Forelimb muscle (tissue), 1 donor: ENCODE results near the gene TNRC6C. TPM values are rescaled to one million over a fixed set of nuclear protein-coding genes. Genes with fewer than 3 reads are reported as not detected.
"Not testable (repeated sequence)": the region's sequence is repeated elsewhere in the genome, so short reads cannot be mapped to it uniquely, and the experiment has no call there.

ENCODE experiments used
- DNase-seq: peaks from one replicate; pipeline ENCODE4 v3.0.0-alpha.2; 2013; ENCODE audit warnings: low read depth
- polyA plus RNA-seq: library from polyadenylated mRNA; unstranded; fragments of 120-200 nt; gene quantifications from one replicate; pipeline ENCODE4 v1.2.1, GENCODE V29; 2013; ENCODE audit not compliant: insufficient read length

TNRC6C gene
- polyA plus RNA-seq, 1 donor = 9.6 TPM

DNA sequence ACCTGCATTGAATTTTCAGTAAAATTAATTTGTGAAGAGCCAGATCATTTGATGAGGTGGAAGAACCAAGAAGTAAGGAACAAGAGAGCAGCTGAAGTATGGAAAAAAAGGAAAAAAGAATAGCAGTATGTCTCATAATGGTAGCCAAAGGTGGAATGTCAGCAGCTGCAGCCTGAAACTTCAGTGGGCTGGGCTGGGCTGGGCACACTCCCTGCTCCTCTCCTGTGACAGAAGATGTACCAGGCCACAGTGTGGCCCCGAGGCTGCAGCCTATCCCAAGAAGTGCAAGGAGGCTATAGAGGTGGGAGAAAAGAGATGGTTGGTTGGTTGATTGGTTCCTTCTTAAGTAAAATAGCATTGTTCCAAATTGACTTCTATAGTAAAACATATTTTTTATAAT lies 84.5 kb downstream of the TNRC6C start:
- DNase-seq = no peak

DNA sequence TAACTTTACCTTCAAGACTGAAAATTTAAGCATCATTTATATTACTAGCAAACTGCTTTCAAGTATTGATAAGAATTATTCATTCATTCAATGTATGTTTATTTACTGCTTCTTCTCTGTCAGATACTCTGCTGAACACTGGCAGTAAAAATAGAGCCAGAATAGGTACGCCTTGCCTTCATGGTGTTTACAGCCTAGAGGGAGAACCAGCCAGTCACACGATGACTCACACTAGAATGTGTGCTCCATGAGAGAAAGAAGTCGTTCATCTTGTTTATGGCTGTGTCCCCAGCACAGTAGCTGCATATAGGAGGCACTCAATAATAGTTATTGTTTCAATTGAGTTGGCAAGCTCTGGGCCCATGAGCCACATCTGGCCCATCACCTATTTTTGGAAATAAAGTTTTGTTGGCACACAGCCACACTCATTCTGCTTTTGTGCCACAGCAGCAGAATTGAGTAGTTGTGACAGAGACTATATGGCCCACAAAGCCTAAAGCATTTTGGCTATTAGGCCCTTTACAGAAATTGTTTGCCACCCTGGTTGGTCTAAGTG lies 85.9 kb downstream of the TNRC6C start:
- no peak for DNase-seq

DNA sequence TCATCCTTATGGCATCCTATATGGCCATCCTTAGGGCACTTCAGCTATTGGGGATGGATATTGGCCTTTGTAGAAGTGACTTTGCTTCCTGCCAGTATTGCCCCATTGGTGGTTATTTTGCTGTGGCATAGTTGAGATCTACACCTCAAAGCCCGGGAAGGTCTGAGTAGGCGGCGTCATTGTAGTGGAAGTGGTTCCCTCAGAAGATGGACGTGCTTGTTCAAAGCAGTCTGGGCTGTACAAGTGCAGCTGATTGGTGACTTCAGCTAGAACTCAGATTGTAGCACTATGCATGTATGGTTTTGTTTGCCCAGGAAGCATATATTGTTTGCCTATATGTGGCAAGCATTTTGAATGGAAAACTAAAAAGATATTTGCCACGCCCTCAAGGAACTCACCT lies 86.8 kb downstream of the TNRC6C start:
- no peak for DNase-seq

DNA sequence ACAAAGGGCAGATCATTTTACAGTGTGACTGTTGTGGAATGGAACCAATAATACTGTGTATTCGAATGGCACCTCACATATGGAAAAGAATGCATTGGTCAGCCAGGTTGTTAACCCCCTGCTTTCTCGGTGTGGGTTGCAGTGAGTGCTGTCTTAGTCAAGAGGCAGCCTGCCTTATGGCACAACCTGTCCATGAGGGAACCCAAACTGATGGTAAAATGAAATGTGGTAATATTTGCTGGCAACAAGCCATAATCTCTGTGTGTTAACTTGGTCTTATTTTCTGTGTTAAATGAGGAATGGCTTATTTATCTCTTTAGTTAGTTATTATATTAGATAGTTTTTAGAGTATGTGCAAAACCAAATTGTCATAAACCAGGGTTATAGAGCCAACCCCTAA lies 88.4 kb downstream of the TNRC6C start:
- no peak for DNase-seq

GRCh38 chr17:78048346-78049292 lies 90.1 kb downstream of the TNRC6C start:
- no peak for DNase-seq

- no peak for DNase-seq
Observed at GRCh38 chr17:78049609-78050008, 91.1 kb downstream of the TNRC6C start.

- no peak for DNase-seq
Observed at GRCh38 chr17:78051186-78051972, 92.9 kb downstream of the TNRC6C start.

DNA sequence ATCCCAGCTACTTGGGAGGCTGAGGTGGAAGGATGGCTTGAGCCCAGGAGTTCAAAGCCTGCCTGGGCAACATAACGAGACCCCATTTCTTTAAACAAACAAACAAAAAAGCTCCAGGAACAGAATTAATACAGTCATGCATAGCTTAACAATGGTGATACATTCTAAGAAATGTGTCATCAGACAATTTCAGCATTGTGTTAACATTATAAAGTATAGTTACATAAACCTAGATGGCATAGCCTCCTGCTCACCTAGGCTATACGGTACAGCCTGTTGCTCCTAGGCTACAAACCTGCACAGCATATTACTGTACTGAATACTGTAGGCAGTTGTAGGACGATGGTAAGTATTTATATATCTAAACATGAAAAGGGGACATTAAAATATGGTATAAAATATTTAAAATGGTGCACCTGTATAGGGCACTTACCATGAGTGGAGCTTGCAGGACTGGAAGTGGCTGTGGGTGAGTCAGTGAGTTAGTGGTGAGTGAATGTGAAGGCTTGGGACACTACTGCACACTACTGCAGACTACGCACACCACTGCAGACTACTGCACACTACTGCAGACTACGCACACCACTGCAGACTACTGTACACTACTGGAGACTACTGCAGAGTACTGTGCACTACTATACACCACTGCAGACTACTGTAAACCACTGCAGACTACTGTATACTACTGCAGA lies 95.4 kb downstream of the TNRC6C start:
- DNase-seq = no peak

DNA sequence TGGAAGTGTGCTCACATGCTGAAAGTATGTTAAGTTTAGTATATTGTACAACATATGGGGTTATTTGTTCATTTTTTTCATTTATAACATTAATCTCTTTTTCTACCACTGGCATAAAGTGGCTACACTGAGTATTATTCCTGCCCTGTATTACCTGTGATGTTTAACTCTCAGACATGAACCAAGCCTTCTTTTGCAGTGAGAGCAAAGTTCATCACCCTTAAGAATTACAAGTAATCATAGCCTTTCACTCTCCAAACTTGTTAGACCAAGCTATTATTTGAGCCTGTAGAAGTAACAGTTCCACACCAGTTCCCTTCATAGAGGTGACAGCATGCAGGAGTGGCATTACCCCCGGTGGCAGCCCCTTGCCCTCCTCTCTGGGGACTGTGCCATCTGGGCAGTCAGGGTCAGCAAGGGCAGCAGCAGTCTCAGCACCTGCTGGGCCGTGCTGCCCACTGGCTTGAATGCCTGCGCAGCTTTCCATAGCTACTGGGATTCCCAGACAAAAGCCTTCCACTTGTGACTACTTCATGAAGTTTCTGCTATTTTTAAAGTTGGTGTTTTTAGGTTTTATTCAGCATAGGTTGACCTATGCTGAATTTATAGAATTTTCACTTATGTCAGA lies 98.7 kb downstream of the TNRC6C start:
- no peak for DNase-seq

DNA sequence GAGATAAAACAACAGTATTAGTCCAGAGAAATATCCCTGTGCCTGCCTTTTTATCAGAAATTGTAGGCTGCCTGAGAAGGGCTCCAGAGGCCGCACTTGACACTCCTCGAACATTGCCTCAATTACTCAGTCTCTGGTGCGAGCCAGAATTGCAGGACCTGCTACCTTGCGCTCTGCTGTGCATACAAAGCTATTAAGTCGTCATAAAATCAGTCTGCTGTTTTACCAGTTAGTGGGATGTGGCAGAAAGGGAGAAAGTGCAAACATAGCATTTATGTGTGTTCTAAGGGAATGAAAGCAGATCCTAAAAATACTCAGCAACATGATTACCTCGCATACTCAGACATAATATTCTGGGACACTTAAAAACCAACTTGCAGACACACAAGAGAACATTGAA lies 99.5 kb downstream of the TNRC6C start:
- DNase-seq = no peak

DNA sequence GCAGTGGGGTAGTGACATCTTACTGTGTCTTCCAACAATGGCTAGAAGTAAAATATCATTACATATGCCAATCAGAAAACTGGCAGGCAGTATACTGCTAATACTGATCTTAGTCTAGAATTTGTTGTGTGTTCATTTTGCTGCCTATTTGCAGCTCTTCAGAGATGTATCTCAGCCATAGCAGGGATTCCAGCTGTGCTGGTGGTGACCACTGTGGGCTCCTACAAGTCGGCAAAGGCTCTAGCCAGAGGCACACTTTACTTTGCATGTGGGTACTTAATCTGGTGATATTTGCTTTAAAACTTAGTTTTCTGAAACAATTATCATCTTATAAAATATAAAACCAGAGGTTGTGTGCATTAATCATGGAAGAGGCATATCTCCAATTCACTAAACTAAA lies 100.1 kb downstream of the TNRC6C start:
- no peak for DNase-seq

DNA sequence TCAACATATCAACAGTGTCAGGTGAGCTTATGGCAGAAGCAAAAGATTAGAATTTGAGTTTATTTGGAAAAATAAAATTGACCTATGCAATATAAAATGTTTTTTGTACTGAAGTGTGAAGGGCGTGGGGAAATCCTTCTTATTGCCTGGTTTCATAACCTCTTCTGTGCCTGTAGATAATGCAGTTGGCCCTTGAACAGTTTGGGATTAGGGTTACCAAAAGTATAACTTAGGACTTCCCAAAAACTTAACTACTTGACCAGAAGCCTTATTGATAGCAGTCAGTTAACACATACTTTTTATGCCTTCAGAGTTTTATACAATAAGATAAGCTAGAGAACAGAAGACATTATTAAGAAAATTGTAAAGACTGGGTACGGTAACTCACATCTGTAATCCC lies 104.1 kb downstream of the TNRC6C start:
- DNase-seq = no peak

DNA sequence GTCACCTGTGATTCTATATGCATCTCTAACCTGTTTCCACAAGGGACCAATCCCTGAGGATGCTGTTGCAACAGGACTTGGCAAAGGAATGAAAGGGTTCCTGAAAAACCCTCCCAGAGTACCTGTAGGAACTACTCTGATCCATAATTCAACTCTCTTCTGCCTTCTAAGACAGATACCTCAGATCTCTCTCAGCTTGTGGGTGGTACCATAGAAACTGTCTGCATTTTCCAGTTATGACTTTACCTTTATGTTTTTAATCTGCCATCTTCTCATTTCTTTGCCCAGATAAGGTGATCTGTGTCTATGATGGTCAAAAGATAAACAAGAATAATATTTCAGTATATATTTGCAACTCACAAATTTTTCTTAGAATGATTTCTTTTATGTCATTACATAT lies 105.0 kb downstream of the TNRC6C start:
- DNase-seq = no peak

DNA sequence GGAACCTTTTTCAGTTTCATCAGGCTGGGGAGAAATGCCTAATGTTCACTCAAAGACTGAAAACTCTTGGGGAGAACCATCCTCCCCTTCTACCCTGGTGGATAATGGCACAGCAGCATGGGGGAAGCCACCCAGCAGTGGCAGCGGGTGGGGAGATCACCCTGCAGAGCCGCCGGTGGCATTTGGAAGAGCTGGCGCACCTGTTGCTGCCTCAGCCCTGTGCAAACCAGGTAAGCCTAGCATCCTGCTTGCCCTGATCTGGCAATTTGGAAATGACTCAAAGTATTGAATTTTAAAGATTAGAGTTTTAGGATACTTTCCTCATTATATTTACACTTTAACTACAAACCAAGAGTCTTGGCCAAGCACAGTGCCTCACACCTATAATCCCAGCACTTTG lies 106.2 kb downstream of the TNRC6C start:
- no peak for DNase-seq

GRCh38 chr17:78066976-78067375 lies 108.5 kb downstream of the TNRC6C start:
- not testable (repeated sequence) for DNase-seq

DNA sequence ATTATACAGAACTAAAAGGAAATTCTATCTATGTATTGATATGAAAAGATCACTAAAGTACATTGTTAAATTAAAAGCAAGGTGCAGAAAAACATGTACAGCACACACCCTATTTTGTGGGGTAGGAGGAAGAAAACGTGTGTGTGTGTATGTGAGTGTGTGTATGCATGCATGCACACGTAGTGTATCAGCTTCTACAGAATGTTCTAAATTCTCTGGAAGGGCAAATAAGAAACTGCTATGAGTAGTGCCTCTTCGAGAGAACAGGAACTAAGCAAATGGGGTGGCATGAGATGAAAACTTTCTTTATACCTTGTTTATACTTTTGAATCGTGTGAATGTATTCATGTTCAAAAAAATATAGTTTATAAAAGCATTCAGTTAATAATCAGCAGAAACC lies 111.2 kb downstream of the TNRC6C start:
- no peak for DNase-seq

DNA sequence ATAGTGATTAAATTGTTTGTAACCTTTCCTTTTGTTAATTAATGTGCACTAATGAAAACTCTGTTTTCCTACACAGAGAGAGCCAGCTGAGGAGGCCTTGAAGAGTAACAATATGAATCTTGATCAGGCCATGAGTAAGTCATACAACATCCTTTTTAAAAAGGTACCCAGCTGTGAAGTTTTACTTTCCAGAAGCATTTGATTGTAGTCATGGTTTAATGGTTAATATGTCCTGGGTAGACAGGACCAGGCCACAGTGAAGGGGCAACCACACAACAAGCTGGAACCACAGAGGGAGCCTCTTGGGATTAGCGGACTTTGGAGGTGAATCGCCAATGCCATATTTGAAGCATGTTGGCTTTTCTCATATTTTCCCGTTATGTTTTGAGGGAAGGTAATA lies 114.5 kb downstream of the TNRC6C start:
- no peak for DNase-seq

GRCh38 chr17:78075011-78075410 lies 116.5 kb downstream of the TNRC6C start:
- no peak for DNase-seq

- no peak for DNase-seq
Observed at GRCh38 chr17:78075545-78075944, 117.0 kb downstream of the TNRC6C start.

GRCh38 chr17:78079253-78079652 lies 120.8 kb downstream of the TNRC6C start:
- no peak for DNase-seq

DNA sequence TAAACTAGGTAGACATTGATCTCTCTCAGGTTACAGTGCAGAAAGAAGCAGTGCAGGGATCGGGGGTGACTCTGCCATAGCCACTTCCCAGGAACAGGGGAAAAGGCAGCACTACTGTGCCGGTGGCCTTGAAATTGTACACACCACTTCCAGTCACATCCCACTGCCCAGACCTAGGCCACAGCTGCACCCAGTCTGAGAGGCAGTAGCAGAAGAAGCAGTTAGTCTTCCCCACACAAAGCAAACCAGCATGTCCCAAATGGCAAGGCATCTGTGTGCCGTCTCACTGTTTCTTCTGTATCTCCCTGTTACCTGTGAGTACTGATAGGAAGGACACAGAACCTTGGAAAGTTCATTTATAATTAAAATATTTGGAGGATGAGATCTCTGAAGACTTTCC lies 123.0 kb downstream of the TNRC6C start:
- DNase-seq = no peak
